GM19238 (cell line): ENCODE data around the gene ERBB4.

ENCODE experiments used
- DNase-seq: peaks from one replicate; pipeline ENCODE4 v3.0.0; 2011; ENCODE audit warnings: low spot score; ENCODE audit not compliant: insufficient read length

ERBB4 gene

GRCh38 chr2:212538305-212539071 is at the start of gene ERBB4:
ERBB4 (minus strand) TSS chr2:212538802; CDS start chr2:212538530, 272 bp downstream.
- no peak for DNase-seq

DNA sequence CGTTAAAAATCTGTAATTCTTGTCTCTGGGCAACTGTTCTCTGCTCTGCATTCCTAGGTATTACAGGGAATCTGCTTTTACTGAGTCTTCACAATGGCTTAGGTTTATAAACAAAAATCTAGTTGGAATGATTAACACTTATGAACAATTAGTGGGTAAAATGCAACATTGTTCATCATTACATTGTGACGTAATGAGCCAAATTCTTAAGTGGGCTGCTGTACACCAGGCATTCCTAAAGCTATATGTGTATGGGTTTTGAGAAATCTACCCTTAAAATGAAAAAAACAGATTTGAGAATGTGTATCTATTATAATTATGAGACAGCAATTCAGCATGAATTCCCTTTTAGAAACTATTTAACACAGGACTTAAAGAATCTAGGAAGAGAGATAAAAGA is 41.5 kb upstream of the ERBB4 start:
- no peak for DNase-seq

DNA sequence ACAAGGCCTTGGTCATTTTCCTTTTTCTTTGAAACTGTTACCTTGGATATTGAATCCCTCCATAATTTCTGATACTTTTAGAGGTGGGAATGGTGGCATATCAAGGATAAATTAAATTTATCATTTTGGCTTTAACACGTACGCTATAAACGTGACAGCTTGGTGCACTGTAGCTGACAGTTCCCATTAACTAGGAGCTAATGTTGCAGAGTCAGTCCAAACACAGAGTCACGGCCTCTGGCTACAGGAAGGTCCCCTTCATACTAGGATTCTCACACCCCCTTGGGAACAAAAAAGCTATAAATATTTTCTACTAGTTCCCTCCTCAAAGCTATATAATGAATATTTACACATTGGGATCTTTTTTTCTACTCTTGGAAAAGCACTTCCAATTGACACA is 17.7 kb upstream of the ERBB4 start:
- DNase-seq: no peak

GRCh38 chr2:212554233-212554632 is 15.6 kb upstream of the ERBB4 start:
- no peak for DNase-seq

- DNase-seq: no peak
These were observed 11.3 kb upstream of the ERBB4 start for GRCh38 chr2:212549941-212550340.

DNA sequence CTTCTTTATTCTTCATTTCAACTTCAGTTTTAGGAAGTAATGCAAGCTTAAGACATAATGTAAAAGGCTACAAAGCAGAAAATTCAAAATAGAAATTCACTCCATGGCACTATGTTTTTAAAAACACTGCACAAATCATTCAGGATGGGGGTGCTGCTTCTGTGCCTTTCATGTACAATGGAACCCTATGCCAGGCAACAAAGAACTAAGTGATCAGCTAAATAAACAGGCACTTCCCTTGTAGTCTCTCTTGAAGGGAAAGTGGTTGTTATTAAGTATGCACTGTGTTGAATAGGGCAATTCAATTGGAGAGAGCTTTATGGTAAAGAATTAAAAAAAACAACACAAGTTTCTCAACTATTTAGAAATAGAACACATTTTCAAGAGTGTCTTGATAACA is 10.9 kb upstream of the ERBB4 start:
- no peak for DNase-seq

DNA sequence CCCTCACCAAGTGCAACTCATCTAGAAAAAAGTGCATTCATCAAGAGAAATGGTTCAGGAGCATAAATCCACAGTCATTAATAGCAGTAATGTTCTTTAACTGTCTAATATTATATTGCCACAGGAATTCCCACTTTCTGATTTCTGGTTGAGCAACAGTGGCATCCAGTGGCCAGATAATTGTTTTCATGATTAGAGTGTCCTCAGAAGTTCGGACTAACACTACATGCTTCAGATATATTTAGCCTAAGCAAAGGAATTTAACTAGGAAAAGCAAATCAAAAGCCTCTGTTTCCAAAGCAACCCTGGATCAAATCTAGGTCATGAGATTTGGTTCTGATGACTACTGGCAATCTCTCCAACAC is 9.8 kb upstream of the ERBB4 start:
- no peak for DNase-seq

- DNase-seq: no peak
These were observed 9.3 kb upstream of the ERBB4 start for GRCh38 chr2:212547716-212548454.

DNA sequence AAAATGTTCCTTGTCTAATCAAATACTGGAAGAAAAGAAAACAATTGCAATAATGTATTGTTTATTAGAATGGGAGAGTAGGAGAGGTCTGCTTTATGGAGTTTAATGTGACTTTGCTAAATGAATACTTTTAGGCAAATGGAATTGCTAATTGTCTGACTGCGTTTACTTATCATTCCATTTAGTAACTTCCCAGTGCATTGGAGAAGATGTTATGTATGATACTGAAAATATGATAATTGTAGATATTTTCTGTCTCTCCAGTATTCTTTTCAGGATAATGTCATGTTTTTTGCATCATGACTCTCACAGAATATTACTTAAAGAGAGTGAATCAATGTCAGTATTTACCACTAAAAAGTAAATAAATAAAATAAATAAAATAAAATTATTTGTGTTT is 8.1 kb upstream of the ERBB4 start:
- DNase-seq: no peak

- no peak for DNase-seq
These were observed 1.7 kb upstream of the ERBB4 start for GRCh38 chr2:212540341-212540740.

DNA sequence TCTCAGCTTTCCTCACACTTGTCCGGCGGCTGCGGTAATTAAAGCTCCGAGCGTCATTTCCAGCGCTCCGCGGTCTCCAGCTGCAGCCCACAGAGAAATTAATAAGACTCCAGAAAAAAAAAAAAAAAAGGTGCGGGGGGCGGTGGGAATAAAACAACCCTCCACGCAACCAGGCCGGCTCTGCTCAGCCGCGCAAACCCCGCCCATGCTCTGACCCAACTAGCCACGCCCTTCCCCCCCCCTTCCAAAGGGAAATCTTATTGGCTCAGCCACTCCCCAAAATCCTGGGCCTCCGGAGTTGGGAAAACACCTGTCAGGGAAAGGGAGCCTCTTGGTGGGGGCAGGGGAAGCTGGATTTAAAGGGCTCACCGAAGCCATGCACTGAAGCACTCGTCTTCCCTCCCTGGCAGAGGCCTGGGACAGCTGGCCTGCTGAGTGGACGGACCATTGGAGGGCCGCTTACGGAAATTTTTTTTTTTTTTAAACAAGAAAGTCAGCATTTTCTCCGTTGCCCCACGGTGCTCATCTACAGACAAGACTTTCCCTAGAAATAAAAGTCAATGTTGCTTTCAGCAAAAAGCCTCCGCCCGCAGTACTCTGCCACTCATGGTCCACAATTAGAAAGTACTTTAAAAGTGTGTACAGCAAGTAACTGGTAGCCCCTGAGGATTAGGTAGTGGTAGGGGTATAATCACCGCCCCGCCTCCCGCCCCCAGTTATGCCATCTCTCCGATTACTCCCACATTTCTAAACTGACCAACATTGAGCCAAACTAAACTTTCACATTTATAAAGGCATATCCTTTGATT is 674 bp upstream of the ERBB4 start:
- DNase-seq: no peak

DNA sequence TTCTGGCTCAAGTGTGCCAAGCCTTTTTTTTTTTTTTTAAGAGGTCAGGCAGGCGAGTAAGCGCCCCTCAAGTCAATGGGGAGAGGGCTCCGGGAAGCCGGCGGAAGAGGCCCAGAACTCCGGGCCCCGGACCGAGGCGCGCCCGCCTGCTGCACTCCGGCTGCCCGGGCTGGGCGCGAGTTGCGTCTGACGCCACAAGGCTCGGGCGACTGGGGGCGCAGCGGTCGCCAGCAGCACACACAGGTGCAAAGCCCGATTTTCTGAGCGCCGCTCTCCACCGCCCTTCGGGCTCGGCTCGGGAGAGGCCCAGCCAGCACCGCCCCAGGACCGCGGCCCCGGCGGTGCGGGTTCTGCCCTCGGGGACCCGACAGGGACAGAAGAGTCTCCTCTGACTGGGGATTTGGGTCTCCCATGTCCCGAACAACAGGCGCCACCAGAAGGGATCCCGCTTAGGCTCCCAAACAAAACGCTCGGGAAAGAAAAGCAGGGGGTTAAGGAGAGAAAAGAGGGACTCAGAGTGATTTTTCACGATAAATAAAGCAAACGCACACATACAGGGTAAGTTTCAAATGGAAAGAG is 787 bp downstream of the ERBB4 start:
- no peak for DNase-seq

- DNase-seq: no peak
These were observed 1.5 kb downstream of the ERBB4 start for GRCh38 chr2:212536817-212537725.

DNA sequence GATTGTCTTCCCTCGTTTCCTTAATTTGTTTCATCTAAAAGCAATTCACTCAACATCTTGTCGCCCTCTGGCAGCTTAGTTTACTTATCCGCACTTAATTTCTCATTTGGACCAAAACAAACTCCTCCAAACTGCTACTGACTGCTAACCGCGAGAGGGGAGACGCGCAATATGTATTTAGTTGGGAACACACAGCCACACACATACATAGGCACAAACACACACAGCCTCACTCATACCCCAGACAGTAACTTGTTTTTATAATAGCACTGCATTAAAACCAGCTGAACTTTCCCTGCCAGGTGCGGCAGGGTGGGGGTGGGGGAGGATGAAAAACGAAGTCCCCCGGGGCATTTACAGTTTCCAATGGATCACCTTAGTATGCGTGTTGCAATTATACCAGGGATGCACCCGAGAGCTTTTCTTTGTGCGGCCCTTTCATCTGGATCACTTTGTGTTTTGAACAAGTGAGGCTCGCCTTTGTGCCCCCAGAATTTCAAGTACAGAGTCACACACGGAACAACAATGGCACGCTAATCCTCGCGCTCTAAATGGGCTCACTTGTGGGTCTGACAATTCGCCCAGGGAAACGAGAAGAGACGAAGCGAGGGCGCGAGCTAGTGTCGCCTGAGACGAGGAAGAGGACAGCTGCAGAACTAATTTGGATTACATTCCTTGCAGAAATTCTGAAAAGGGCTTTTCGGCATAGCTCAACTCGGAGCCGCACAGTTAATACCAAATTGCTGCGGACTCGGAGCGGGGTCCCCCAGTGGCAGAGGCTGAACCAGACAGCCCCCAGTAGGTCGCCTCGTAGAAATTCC is 2.4 kb downstream of the ERBB4 start:
- no peak for DNase-seq

DNA sequence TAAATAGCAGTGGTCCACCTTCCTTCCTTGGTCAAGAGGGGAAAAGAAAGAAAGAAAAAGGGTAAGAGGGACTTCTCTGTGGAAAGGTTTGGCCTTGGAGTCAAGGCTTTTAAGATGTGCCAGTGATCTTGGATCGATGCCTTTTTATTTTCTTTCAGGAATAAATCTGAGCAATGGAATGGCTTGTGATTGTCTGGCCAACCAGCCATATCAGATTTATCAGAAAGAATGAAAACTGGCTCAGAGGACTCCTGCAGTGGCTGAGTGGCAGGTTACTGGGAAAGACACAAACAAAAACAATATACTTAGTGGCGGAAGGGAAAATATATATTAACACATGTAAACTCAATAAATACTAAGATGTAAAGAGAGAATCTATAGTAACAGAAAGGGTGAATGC is 4.3 kb downstream of the ERBB4 start:
- DNase-seq: no peak

- DNase-seq: no peak
These were observed 6.0 kb downstream of the ERBB4 start for GRCh38 chr2:212532585-212532984.

- DNase-seq: no peak
These were observed 6.5 kb downstream of the ERBB4 start for GRCh38 chr2:212532087-212532486.

GRCh38 chr2:212531499-212531898 is 7.1 kb downstream of the ERBB4 start:
- no peak for DNase-seq

- no peak for DNase-seq
These were observed 7.6 kb downstream of the ERBB4 start for GRCh38 chr2:212530991-212531390.

GRCh38 chr2:212530373-212530772 is 8.2 kb downstream of the ERBB4 start:
- DNase-seq: no peak
